Ramos (cell line): ENCODE measurements around the gene TCF7L2.

Source experiments
- in situ Hi-C: fragments of 300-500 bp; cut with MboI; formaldehyde crosslinking; loops from one replicate; pipeline ENCODE4 v1.14.3; 2022; ENCODE audit warnings: low sequenced_read_pairs; ENCODE audit not compliant: unreplicated experiment

The TCF7L2 gene

GRCh38 chr10:113199459-113199858 is 249.4 kb downstream of the TCF7L2 start:
- in situ Hi-C loops = no loop called here

- in situ Hi-C loops = no loop called here
Measured at GRCh38 chr10:113202011-113202410, 252.0 kb downstream of the TCF7L2 start.

GRCh38 chr10:113207924-113208323 is 257.9 kb downstream of the TCF7L2 start:
- in situ Hi-C loops = no loop called here

GRCh38 chr10:113213035-113213434 is 263.0 kb downstream of the TCF7L2 start:
- in situ Hi-C loops = no loop called here

- in situ Hi-C loops = no loop called here
Measured at GRCh38 chr10:113214331-113214730, 264.3 kb downstream of the TCF7L2 start.

- in situ Hi-C loops = no loop called here
Measured at GRCh38 chr10:113216102-113216501, 266.1 kb downstream of the TCF7L2 start.
